ENCODE data around the gene RSPRY1.

The RSPRY1 gene

DNA sequence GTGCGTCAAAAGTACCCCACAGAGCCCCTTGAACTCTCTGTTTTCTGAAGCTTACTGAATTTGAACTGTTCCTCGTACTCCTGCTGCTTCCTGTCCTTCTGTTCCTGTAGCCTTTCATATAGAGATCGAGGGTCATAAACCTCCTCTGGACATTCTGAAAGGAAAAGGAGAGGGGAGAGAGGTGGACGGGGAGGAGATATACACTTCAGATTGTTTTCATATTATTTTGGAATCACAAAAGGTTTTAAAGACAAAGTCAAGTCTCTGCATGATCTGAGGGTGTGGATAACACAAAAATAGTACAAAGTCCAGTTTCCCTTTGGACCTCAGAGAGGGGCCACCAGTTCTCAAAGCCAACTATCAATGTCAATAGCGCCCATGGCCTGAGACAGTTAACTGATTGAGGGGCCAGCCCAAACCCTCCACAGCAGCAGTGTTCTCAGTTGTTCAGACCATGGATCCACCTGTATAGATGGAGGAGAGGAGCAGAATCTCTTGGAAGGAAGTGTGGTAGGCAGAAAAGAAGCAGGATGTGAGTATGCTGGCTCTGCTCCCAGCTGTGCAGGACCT lies 13.3 kb upstream of the RSPRY1 start:
- Histone ChIP-seq H2AK5ac (ENCODE audit: low read length, severe bottlenecking) (no peak overlapping the region), H3K27ac (ENCODE audit: low read length, poor library complexity, severe bottlenecking) (no peak overlapping the region), H3K4me1 (ENCODE audit: control insufficient read depth, insufficient read depth, low read depth, low read length) (peaks cover 1% of the 10 kb centered on the region), H2BK5ac (ENCODE audit: low read depth, low read length, poor library complexity, severe bottlenecking) (no peak overlapping the region), H3K14ac (ENCODE audit: low read length in 2 of 2) (no peak overlapping the region), H2AFZ (ENCODE audit: low read depth, low read length) (no peak overlapping the region), H2BK120ac (ENCODE audit: low read depth, low read length) (no peak overlapping the region), H2BK15ac (ENCODE audit: low read depth, poor library complexity, severe bottlenecking) (no peak overlapping the region), H2BK12ac (ENCODE audit: low read length in 2 of 2) (no peak overlapping the region), H3K18ac (ENCODE audit: low read depth in 1 of 2, low read length in 2 of 2) (no peak overlapping the region), H3K4me2 (ENCODE audit: low read length, poor library complexity, severe bottlenecking) (no peak overlapping the region), H3K27me3 (ENCODE audit: control insufficient read depth in 1 of 2, insufficient read depth in 1 of 2, low read length in 2 of 2) (no peaks in the 10 kb centered on the region), H4K8ac (ENCODE audit: low read length) (no peak overlapping the region), H3K9me3 (ENCODE audit: control insufficient read depth, low read length) (no peaks in the 10 kb centered on the region), H3K79me1 (replicated peaks; ENCODE audit: low read length, poor library complexity, severe bottlenecking) (peaks cover 9% of the 10 kb centered on the region), H3K4ac (ENCODE audit: low read depth in 1 of 2, low read length in 2 of 2) (no peak overlapping the region), H3K9ac (ENCODE audit: low read length) (no peak overlapping the region), H3K23ac (ENCODE audit: low read length in 2 of 2) (no peak overlapping the region), H3K4me3 (ENCODE audit: insufficient read depth in 1 of 2, low read depth in 1 of 2, low read length in 2 of 2) (no peak overlapping the region), H4K91ac (ENCODE audit: low read length) (no peak overlapping the region), H3K36me3 (ENCODE audit: control insufficient read depth in 1 of 2, insufficient read depth in 2 of 2, low read depth in 1 of 2, low read length in 2 of 2) (peaks cover 18 to 47% of the 10 kb centered on the region in 2 experiments)
- WGBS = 80% methylated on average over 5 of the region's 5 CpGs
- DNase-seq = no peak

DNA sequence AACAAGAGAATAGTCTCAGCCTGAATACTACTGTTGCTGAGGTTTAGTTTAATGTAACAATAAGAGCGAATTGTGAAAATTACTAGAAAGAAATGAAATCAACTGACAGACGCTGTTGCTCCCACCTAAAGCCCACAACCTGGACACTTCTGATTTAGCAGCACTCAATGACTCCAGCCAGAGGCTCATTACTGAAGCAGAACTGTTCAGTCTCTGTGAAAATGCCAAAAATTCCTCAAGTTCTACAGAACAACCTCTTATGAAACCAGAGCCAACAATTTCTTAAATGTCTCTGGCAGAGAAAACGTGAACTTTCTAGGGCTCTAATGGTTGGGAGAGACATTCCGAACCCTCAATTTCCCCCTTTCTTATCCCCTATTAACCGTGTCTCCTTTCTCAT lies 10.2 kb upstream of the RSPRY1 start:
- Histone ChIP-seq H3K79me1 (replicated peaks; ENCODE audit: low read length, poor library complexity, severe bottlenecking) (peaks cover 13% of the 10 kb centered on the region), H3K9me3 (ENCODE audit: control insufficient read depth, low read length) (no peaks in the 10 kb centered on the region), H3K9ac (ENCODE audit: low read length) (no peak overlapping the region), H3K14ac (ENCODE audit: low read length in 2 of 2) (no peak overlapping the region), H2BK120ac (ENCODE audit: low read depth, low read length) (no peak overlapping the region), H3K18ac (ENCODE audit: low read depth in 1 of 2, low read length in 2 of 2) (no peak overlapping the region), H2AK5ac (ENCODE audit: low read length, severe bottlenecking) (no peak overlapping the region), H3K27me3 (ENCODE audit: control insufficient read depth in 1 of 2, insufficient read depth in 1 of 2, low read length in 2 of 2) (no peaks in the 10 kb centered on the region), H2BK12ac (ENCODE audit: low read length in 2 of 2) (no peak overlapping the region), H3K4me3 (ENCODE audit: insufficient read depth in 1 of 2, low read depth in 1 of 2, low read length in 2 of 2) (no peak overlapping the region), H3K4me2 (ENCODE audit: low read length, poor library complexity, severe bottlenecking) (no peak overlapping the region), H3K36me3 (ENCODE audit: control insufficient read depth in 1 of 2, insufficient read depth in 2 of 2, low read depth in 1 of 2, low read length in 2 of 2) (peaks cover 17 to 33% of the 10 kb centered on the region in 2 experiments), H3K27ac (ENCODE audit: low read length, poor library complexity, severe bottlenecking) (no peak overlapping the region), H2BK5ac (ENCODE audit: low read depth, low read length, poor library complexity, severe bottlenecking) (no peak overlapping the region), H4K91ac (ENCODE audit: low read length) (no peak overlapping the region), H2AFZ (ENCODE audit: low read depth, low read length) (no peak overlapping the region), H3K23ac (ENCODE audit: low read length in 2 of 2) (no peak overlapping the region), H2BK15ac (ENCODE audit: low read depth, poor library complexity, severe bottlenecking) (no peak overlapping the region), H3K4ac (ENCODE audit: low read depth in 1 of 2, low read length in 2 of 2) (no peak overlapping the region), H4K8ac (ENCODE audit: low read length) (no peak overlapping the region), H3K4me1 (ENCODE audit: control insufficient read depth, insufficient read depth, low read depth, low read length) (peaks cover 1% of the 10 kb centered on the region)
- no peak for DNase-seq
- WGBS = 88% methylated on average over 4 of the region's 5 CpGs

DNA sequence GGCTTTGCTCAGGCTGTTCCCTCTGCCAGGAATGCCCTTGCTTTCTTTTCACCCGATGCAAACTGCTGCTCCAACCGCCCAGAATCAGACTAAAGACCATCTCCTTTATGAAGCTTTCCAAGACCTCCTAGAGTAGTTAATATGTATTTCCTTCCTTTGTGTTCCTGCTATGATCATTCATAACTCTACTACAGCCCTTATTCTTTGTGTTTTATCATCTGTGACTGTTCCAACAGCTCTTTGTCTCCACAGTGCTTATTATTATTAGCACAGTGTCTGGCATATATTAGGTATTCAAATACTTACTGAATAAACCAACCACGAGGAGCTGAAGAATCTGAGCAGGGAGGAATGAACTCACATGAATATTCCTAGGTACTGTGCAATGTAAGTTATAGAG lies 7.9 kb upstream of the RSPRY1 start:
- Histone ChIP-seq H2AFZ (ENCODE audit: low read depth, low read length) (no peak overlapping the region), H4K91ac (ENCODE audit: low read length) (no peak overlapping the region), H3K79me1 (replicated peaks; ENCODE audit: low read length, poor library complexity, severe bottlenecking) (peaks cover 22% of the 10 kb centered on the region), H2BK120ac (ENCODE audit: low read depth, low read length) (no peak overlapping the region), H2BK5ac (ENCODE audit: low read depth, low read length, poor library complexity, severe bottlenecking) (no peak overlapping the region), H3K9ac (ENCODE audit: low read length) (no peak overlapping the region), H3K27me3 (ENCODE audit: control insufficient read depth in 1 of 2, insufficient read depth in 1 of 2, low read length in 2 of 2) (no peaks in the 10 kb centered on the region), H2BK12ac (ENCODE audit: low read length in 2 of 2) (no peak overlapping the region), H3K4ac (ENCODE audit: low read depth in 1 of 2, low read length in 2 of 2) (no peak overlapping the region), H3K4me1 (ENCODE audit: control insufficient read depth, insufficient read depth, low read depth, low read length) (peaks cover 1% of the 10 kb centered on the region), H3K36me3 (ENCODE audit: control insufficient read depth in 1 of 2, insufficient read depth in 2 of 2, low read depth in 1 of 2, low read length in 2 of 2) (peaks cover 8 to 10% of the 10 kb centered on the region in 2 experiments), H3K14ac (ENCODE audit: low read length in 2 of 2) (no peak overlapping the region), H3K4me3 (ENCODE audit: insufficient read depth in 1 of 2, low read depth in 1 of 2, low read length in 2 of 2) (no peak overlapping the region), H3K23ac (ENCODE audit: low read length in 2 of 2) (no peak overlapping the region), H3K9me3 (ENCODE audit: control insufficient read depth, low read length) (no peaks in the 10 kb centered on the region), H3K18ac (ENCODE audit: low read depth in 1 of 2, low read length in 2 of 2) (no peak overlapping the region), H2BK15ac (ENCODE audit: low read depth, poor library complexity, severe bottlenecking) (no peak overlapping the region), H3K4me2 (ENCODE audit: low read length, poor library complexity, severe bottlenecking) (no peak overlapping the region), H3K27ac (ENCODE audit: low read length, poor library complexity, severe bottlenecking) (peak overlapping the region; percentile 6), H2AK5ac (ENCODE audit: low read length, severe bottlenecking) (no peak overlapping the region), H4K8ac (ENCODE audit: low read length) (no peak overlapping the region)
- 88% methylated on average over 3 of the region's 3 CpGs for WGBS
- DNase-seq = no peak

DNA sequence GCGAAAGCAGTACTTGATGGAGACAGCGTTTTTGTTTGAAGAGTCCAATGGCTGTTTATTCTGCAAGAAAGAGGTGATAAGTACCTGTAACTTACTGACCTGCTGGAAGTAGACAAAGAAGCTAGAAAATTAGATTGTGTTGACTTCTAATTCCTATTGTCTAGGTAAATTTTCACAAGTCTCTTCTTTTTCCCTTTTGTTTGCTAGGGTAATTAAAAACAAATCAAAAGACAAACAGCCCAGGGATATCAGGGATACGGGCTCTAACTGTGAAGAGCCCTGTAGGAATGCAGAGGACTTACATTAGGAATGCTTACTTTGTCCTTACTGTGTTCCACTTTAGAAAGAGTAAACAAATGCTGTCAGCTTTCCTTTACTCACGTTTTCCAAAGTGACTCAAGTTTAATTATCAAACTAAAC lies 7.3 kb upstream of the RSPRY1 start:
- Histone ChIP-seq H2BK5ac (ENCODE audit: low read depth, low read length, poor library complexity, severe bottlenecking) (no peak overlapping the region), H3K79me1 (replicated peaks; ENCODE audit: low read length, poor library complexity, severe bottlenecking) (peaks cover 22% of the 10 kb centered on the region), H2BK120ac (ENCODE audit: low read depth, low read length) (no peak overlapping the region), H3K4me2 (ENCODE audit: low read length, poor library complexity, severe bottlenecking) (no peak overlapping the region), H4K8ac (ENCODE audit: low read length) (no peak overlapping the region), H2BK15ac (ENCODE audit: low read depth, poor library complexity, severe bottlenecking) (no peak overlapping the region), H3K4ac (ENCODE audit: low read depth in 1 of 2, low read length in 2 of 2) (no peak overlapping the region), H3K9me3 (ENCODE audit: control insufficient read depth, low read length) (peaks cover 3% of the 10 kb centered on the region), H3K27ac (ENCODE audit: low read length, poor library complexity, severe bottlenecking) (no peak overlapping the region), H3K18ac (ENCODE audit: low read depth in 1 of 2, low read length in 2 of 2) (no peak overlapping the region), H3K23ac (ENCODE audit: low read length in 2 of 2) (no peak overlapping the region), H2AK5ac (ENCODE audit: low read length, severe bottlenecking) (no peak overlapping the region), H3K14ac (ENCODE audit: low read length in 2 of 2) (no peak overlapping the region), H3K27me3 (ENCODE audit: control insufficient read depth in 1 of 2, insufficient read depth in 1 of 2, low read length in 2 of 2) (no peaks in the 10 kb centered on the region), H2BK12ac (ENCODE audit: low read length in 2 of 2) (no peak overlapping the region), H3K9ac (ENCODE audit: low read length) (no peak overlapping the region), H4K91ac (ENCODE audit: low read length) (no peak overlapping the region), H2AFZ (ENCODE audit: low read depth, low read length) (no peak overlapping the region), H3K4me1 (ENCODE audit: control insufficient read depth, insufficient read depth, low read depth, low read length) (peaks cover 1% of the 10 kb centered on the region), H3K36me3 (ENCODE audit: control insufficient read depth in 1 of 2, insufficient read depth in 2 of 2, low read depth in 1 of 2, low read length in 2 of 2) (peaks cover 5 to 6% of the 10 kb centered on the region in 2 experiments), H3K4me3 (ENCODE audit: insufficient read depth in 1 of 2, low read depth in 1 of 2, low read length in 2 of 2) (no peak overlapping the region)
- 51% methylated on average over 3 of the region's 4 CpGs for WGBS
- DNase-seq = peak; percentile 78

Data from mesenchymal stem cell (in vitro differentiated cells and primary cell).